Thymus (tissue), 11 donors: ENCODE measurements around the gene HSD17B2. TPM values are rescaled to one million over a fixed set of nuclear protein-coding genes. Genes with fewer than 3 reads are reported as not detected.

Experiments
- DNase-seq, 9 donors: peaks; one replicate each; pipeline ENCODE4 v3.0.0-alpha.2; 2013; ENCODE audit warnings: low spot score in 9 of 9, low read depth in 6 of 9, missing footprints in 1 of 9
- H3K27ac ChIP-seq, 2 donors: one replicate each; pipeline ENCODE4 v1.5.1; 2013; ENCODE audit warnings: control low read depth in 1 of 2, low read depth in 1 of 2, low read length in 1 of 2, mild to moderate bottlenecking in 1 of 2, moderate library complexity in 1 of 2
- H3K27me3 ChIP-seq, 2 donors: one replicate each; pipeline ENCODE4 v1.5.1; 2013; ENCODE audit warnings: low read length in 1 of 2; ENCODE audit not compliant: control insufficient read depth in 2 of 2, insufficient read depth in 1 of 2
- H3K36me3 ChIP-seq, 2 donors: one replicate each; pipeline ENCODE4 v1.5.1; 2013; ENCODE audit warnings: low read length in 1 of 2, mild to moderate bottlenecking in 1 of 2, moderate library complexity in 1 of 2; ENCODE audit not compliant: control insufficient read depth in 2 of 2, insufficient read depth in 2 of 2
- H3K4me1 ChIP-seq, 2 donors: one replicate each; pipeline ENCODE4 v1.5.1; 2013; ENCODE audit warnings: low read length in 2 of 2; ENCODE audit not compliant: control insufficient read depth in 2 of 2, insufficient read depth in 2 of 2
- H3K4me3 ChIP-seq, 2 donors: one replicate each; pipeline ENCODE4 v1.5.1; 2013; ENCODE audit warnings: low read length in 2 of 2, control low read depth in 1 of 2, mild to moderate bottlenecking in 1 of 2
- H3K9me3 ChIP-seq, 2 donors: one replicate each; pipeline ENCODE4 v1.5.1; 2013; ENCODE audit warnings: low read length in 1 of 2, mild to moderate bottlenecking in 1 of 2; ENCODE audit not compliant: control insufficient read depth in 2 of 2, insufficient read depth in 1 of 2
- WGBS: extraction: QIAGEN DNeasy Blood & Tissue Kit; methylation state at CpG from one replicate; pipeline ENCODE4 v1.1.7; 2013; 5-methylcytosine and 5-hydroxymethylcytosine counted together
- polyA plus RNA-seq: library from polyadenylated mRNA; stranded (reverse); fragments of 200-250 nt; gene quantifications from one replicate; pipeline ENCODE4 v1.2.3, GENCODE V29; 2013
- total RNA-seq: library from RNA; stranded (reverse); fragments of 120-200 nt; gene quantifications from one replicate; pipeline ENCODE4 v1.2.4, GENCODE V29; 2013
- donor health status: healthy.

HSD17B2 gene
- total and polyA plus RNA-seq, 2 donors: 0.19 to 2.9 TPM

DNA sequence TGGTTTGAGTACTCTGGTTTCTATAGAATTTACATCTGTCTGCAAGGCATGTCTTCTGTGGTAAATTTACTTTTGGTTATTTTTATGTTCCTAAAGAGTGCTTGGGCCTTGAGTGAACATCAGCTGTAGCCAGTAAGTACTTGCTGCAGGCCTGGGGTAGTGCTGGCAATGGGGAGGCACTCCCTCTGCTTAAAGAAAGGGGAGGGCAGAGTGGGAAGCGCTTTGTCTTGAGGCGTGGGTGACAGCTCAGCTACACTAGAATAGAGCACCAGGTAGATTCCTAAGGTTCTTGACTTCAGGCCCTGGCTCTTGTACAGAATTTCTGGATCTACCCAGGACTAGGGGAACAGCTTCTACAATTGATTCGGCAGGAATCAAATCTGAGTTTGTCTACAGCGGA is 84.4 kb downstream of the HSD17B2 start:
- no peak for DNase-seq
- H3K27me3 ChIP-seq: no peaks in the 10 kb centered on the region
- H3K4me3 ChIP-seq: no peak overlapping the region
- H3K9me3 ChIP-seq: no peaks in the 10 kb centered on the region
- H3K27ac ChIP-seq: no peak overlapping the region
- H3K36me3 ChIP-seq: no peaks in the 10 kb centered on the region
- 75% methylated on average over 4 of the region's 4 CpGs for WGBS
- no peaks in the 10 kb centered on the region for H3K4me1 ChIP-seq

GRCh38 chr16:82124651-82125050 is 89.6 kb downstream of the HSD17B2 start:
- no peak for DNase-seq
- no peaks in the 10 kb centered on the region for H3K27me3 ChIP-seq
- H3K9me3 ChIP-seq: no peaks in the 10 kb centered on the region
- no peak overlapping the region for H3K4me3 ChIP-seq
- 97% methylated on average over 3 of the region's 3 CpGs for WGBS
- H3K27ac ChIP-seq: no peak overlapping the region
- no peaks in the 10 kb centered on the region for H3K36me3 ChIP-seq
- H3K4me1 ChIP-seq: no peaks in the 10 kb centered on the region

- Histone ChIP-seq H3K36me3 (no peaks in the 10 kb centered on the region), H3K9me3 (no peaks in the 10 kb centered on the region), H3K27ac (no peak overlapping the region), H3K4me1 (peaks cover 6% of the 10 kb centered on the region in 2 donors), H3K4me3 (no peak overlapping the region), H3K27me3 (no peaks in the 10 kb centered on the region)
- WGBS: 93% methylated on average over 3 of the region's 3 CpGs
- no peak for DNase-seq
Measured at GRCh38 chr16:82129881-82130280, 94.8 kb downstream of the HSD17B2 start.

DNA sequence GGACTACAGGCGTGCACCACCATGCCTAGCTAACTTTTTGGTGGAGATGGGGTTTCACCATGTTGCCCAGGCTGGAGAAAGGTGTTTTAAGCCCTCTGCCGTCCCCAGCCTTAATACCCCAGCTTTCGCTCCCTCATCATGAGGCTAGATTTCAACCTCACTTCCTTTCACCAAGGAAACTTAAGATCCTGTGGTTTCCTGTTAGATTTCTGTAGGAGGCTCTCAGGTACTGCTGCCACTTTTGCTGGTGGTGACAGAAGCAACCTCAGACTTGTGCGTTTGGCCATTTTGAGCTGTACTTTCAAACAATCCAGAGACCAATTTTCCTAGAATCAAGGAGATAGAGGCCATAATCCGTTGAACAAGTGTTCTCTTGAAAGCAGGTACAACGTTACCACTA is 98.7 kb downstream of the HSD17B2 start:
- no peaks in the 10 kb centered on the region for H3K27me3 ChIP-seq
- H3K9me3 ChIP-seq: no peaks in the 10 kb centered on the region
- peak overlapping the region in 1 of 2 donors; percentile 50 for H3K27ac ChIP-seq
- peak in 8 of 9 donors; percentile 13 to 75 (median 32) for DNase-seq
- no peak overlapping the region for H3K4me3 ChIP-seq
- peaks cover 6 to 11% of the 10 kb centered on the region in 2 donors for H3K4me1 ChIP-seq
- 19% methylated on average over 6 of the region's 6 CpGs for WGBS
- H3K36me3 ChIP-seq: no peaks in the 10 kb centered on the region

DNA sequence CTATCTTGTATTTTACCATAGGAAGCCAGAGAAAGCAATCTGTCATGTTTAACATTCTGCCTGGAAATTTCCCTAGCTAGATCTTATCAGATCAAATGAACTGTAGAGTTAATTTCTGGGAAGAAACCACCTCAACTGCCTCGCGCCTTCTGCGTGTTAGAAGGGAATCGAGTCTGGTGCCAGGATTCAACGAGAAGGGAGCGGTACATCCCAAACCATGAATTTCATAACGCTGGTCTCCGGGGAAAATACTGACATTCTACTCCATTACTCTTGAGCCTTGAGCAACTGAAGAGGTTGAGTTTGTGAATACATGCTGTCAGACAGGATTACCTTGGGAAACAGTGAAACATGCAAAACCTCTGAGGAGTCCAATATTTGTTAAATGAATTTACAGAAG is 99.8 kb downstream of the HSD17B2 start:
- Histone ChIP-seq H3K4me1 (peaks cover 6 to 11% of the 10 kb centered on the region in 2 donors), H3K4me3 (no peak overlapping the region), H3K27ac (no peak overlapping the region), H3K27me3 (no peaks in the 10 kb centered on the region), H3K36me3 (no peaks in the 10 kb centered on the region), H3K9me3 (no peaks in the 10 kb centered on the region)
- 97% methylated on average over 8 of the region's 8 CpGs for WGBS
- DNase-seq: no peak

DNA sequence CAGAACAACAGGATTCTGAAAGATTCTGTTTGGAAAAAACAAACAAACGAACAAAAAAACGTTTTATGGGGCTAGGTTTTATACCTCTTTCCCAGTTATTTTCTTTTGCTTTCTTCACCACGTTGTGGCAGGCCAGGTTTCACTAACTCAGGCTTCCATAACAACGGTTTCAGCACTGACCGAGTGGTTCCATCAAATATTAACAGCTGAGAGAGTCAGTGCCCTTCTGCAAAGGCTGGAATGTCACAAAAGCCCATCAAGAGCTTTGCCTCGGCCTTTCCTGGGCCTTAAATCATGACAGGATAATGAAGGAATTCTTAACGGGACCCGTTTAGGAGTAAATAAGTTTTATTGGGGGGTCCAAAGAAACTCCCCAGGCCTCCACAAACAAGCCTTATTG is 100.8 kb downstream of the HSD17B2 start:
- DNase-seq: no peak
- WGBS: 92% methylated on average over 8 of the region's 8 CpGs
- Histone ChIP-seq H3K27me3 (no peaks in the 10 kb centered on the region), H3K9me3 (no peaks in the 10 kb centered on the region), H3K36me3 (no peaks in the 10 kb centered on the region), H3K4me3 (no peak overlapping the region), H3K4me1 (peaks cover 6 to 11% of the 10 kb centered on the region in 2 donors), H3K27ac (no peak overlapping the region)

GRCh38 chr16:82136956-82137821 is 102.1 kb downstream of the HSD17B2 start:
- DNase-seq: no peak
- no peaks in the 10 kb centered on the region for H3K9me3 ChIP-seq
- WGBS: 95% methylated on average over 9 of the region's 9 CpGs

GRCh38 chr16:82137822-82138167 is 102.7 kb downstream of the HSD17B2 start:
- H3K36me3 ChIP-seq: no peaks in the 10 kb centered on the region
- no peak overlapping the region for H3K27ac ChIP-seq
- no peaks in the 10 kb centered on the region for H3K27me3 ChIP-seq
- H3K4me1 ChIP-seq: peaks cover 6 to 11% of the 10 kb centered on the region in 2 donors
- no peak overlapping the region for H3K4me3 ChIP-seq
- no peak for DNase-seq
- 92% methylated on average over 3 of the region's 3 CpGs for WGBS
- no peaks in the 10 kb centered on the region for H3K9me3 ChIP-seq

More at GRCh38 chr16:82136956-82137821, 102.1 kb downstream of the HSD17B2 start:
- no peaks in the 10 kb centered on the region for H3K36me3 ChIP-seq
- no peak overlapping the region for H3K27ac ChIP-seq
- no peak overlapping the region for H3K4me3 ChIP-seq
- peaks cover 6 to 11% of the 10 kb centered on the region in 2 donors for H3K4me1 ChIP-seq
- H3K27me3 ChIP-seq: no peaks in the 10 kb centered on the region

DNA sequence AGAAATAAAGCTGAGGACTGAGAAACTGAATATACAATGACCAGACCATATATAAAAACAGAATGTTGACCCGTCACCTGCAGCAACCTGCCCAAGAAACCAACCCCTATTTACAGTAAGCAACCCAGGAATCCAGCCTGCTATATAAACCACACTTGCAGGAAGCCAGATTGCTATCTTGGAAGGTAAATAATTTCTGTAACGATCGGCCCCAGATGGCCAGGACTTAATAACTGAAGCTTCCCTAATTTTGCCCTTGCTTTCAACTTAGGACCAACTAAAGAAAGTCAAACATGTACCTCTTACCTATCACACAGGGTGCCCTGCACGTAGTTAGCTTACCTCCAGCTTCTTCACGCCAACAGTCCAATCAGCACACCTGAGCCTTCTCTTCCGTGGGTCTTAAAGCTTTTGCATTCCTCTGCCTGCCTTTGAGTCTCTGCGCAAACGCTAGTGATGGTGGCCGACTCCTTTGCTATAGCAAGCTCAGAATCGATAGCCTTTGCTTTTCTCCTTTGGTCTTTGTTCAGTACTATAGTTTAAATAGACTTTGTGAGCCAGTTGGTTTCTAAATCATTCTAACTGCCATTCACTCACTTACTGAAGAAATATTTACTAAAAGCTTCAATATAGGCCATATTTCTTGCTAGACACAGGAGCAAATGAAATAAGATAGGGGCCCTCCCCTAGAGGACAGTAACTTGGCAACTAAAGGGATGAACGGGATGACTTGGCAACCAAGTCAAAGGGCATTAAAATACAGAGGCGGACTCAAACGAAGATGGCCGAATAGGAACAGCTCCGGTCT is 103.6 kb downstream of the HSD17B2 start:
- WGBS: 91% methylated on average over 15 of the region's 15 CpGs
- Histone ChIP-seq H3K4me1 (peaks cover 5 to 7% of the 10 kb centered on the region in 2 donors), H3K27ac (no peak overlapping the region), H3K36me3 (no peaks in the 10 kb centered on the region), H3K4me3 (no peak overlapping the region), H3K9me3 (no peaks in the 10 kb centered on the region), H3K27me3 (no peaks in the 10 kb centered on the region)
- no peak for DNase-seq
